A549 (cell line): ENCODE measurements around the gene ITGA5. TPM values are rescaled to one million over a fixed set of nuclear protein-coding genes. Genes with fewer than 3 reads are reported as not detected.
A peak's percentile ranks its signal among the peaks of the same experiment; 100 is the strongest.

ENCODE experiments used
- BHLHE40 ChIP-seq: IDR thresholded peaks from 2 replicates; pipeline ENCODE4 v1.6.1; 2012; ENCODE audit warnings: low read depth, low read length, inconsistent platforms
- CBX8 ChIP-seq: fragments of 200-600 bp; sonication (generic); IDR thresholded peaks from 2 replicates; pipeline ENCODE4 v1.6.1; 2016
- CEBPB ChIP-seq, 2 experiments: fragments of >200 bp in 1 of 2; sonication (Bioruptor Twin) in 1 of 2; formaldehyde crosslinking in 1 of 2; IDR thresholded peaks; 2 replicates each; pipeline ENCODE4 v1.6.1; 2012 to 2016
- CHD2 ChIP-seq: fragments of 150-350 bp; IDR thresholded peaks from 2 replicates; pipeline ENCODE4 v1.6.1; 2014; ENCODE audit warnings: low read length; ENCODE audit not compliant: partially characterized antibody
- EP300 ChIP-seq, 2 experiments: fragments of >200 bp; sonication (Bioruptor Twin); formaldehyde crosslinking; IDR thresholded peaks; 2 replicates in 1 of 2; 3 replicates in 1 of 2; pipeline ENCODE4 v1.6.1; 2016 to 2017
- ESRRA ChIP-seq: fragments of 150-350 bp; IDR thresholded peaks from 2 replicates; pipeline ENCODE4 v1.6.1; 2014; ENCODE audit warnings: mild to moderate bottlenecking, low read length, borderline replicate concordance
- FOXS1 ChIP-seq: fragments of 250-450 bp; sonication (Bioruptor Pico); IDR thresholded peaks from 2 replicates; pipeline ENCODE4 v1.5.0; 2020; ENCODE audit warnings: mild to moderate bottlenecking, moderate library complexity
- GATA3 ChIP-seq: IDR thresholded peaks from 2 replicates; pipeline ENCODE4 v1.6.1; 2012; ENCODE audit warnings: borderline replicate concordance
- HOXA7 ChIP-seq: fragments of 250-450 bp; sonication (Bioruptor Pico); IDR thresholded peaks from 2 replicates; pipeline ENCODE4 v1.5.0; 2020; ENCODE audit warnings: mild to moderate bottlenecking, moderate library complexity
- HOXB13 ChIP-seq: fragments of 250-450 bp; sonication (Bioruptor Pico); IDR thresholded peaks from 2 replicates; pipeline ENCODE4 v1.5.0; 2020; ENCODE audit warnings: low read depth, mild to moderate bottlenecking, moderate library complexity
- HOXB5 ChIP-seq: fragments of 250-450 bp; sonication (Bioruptor Pico); IDR thresholded peaks from 2 replicates; pipeline ENCODE4 v1.5.0; 2020; ENCODE audit warnings: mild to moderate bottlenecking, moderate library complexity
- KDM5A ChIP-seq: fragments of 200-600 bp; sonication (generic); IDR thresholded peaks from 2 replicates; pipeline ENCODE4 v1.6.1; 2016; ENCODE audit warnings: antibody characterized with exemption, mild to moderate bottlenecking
- MAFK ChIP-seq: fragments of 450-650 bp; IDR thresholded peaks from 2 replicates; pipeline ENCODE4 v1.6.1; 2014; ENCODE audit not compliant: partially characterized antibody
- MAZ ChIP-seq: fragments of 150-350 bp; IDR thresholded peaks from 2 replicates; pipeline ENCODE4 v1.6.1; 2014; ENCODE audit warnings: antibody characterized with exemption, low read depth, low read length, borderline replicate concordance
- MYC ChIP-seq: IDR thresholded peaks from 2 replicates; pipeline ENCODE4 v1.6.1; 2012; ENCODE audit warnings: mild to moderate bottlenecking, inconsistent platforms, low read length, improper control_type of control experiment, borderline replicate concordance
- NFE2L2 ChIP-seq: fragments of 150-350 bp; conservative IDR thresholded peaks from 2 replicates; pipeline ENCODE4 v1.6.1; 2014; ENCODE audit warnings: low read length
- NPAS2 ChIP-seq: fragments of 250-450 bp; sonication (Bioruptor Pico); IDR thresholded peaks from 2 replicates; pipeline ENCODE4 v1.8.0; 2022; ENCODE audit warnings: mild to moderate bottlenecking, moderate library complexity, borderline replicate concordance
- NR3C1 ChIP-seq: fragments of >200 bp; sonication (Bioruptor Twin); formaldehyde crosslinking; IDR thresholded peaks from 3 replicates; pipeline ENCODE4 v1.6.1; 2017
- PHF8 ChIP-seq: fragments of 200-600 bp; sonication (generic); IDR thresholded peaks from 2 replicates; pipeline ENCODE4 v1.6.1; 2016; ENCODE audit warnings: low read depth, mild to moderate bottlenecking, antibody characterized with exemption, moderate library complexity, borderline replicate concordance
- RAD21 ChIP-seq, 2 experiments: fragments of >200 bp in 1 of 2; sonication (Bioruptor Twin) in 1 of 2; formaldehyde crosslinking in 1 of 2; IDR thresholded peaks in 1 of 2; conservative IDR thresholded peaks in 1 of 2; 2 replicates in 1 of 2; 3 replicates in 1 of 2; pipeline ENCODE4 v1.6.1; 2012 to 2018; ENCODE audit warnings: inconsistent platforms in 1 of 2
- REST ChIP-seq: fragments of 200-600 bp; sonication (generic); IDR thresholded peaks from 2 replicates; pipeline ENCODE4 v1.6.1; 2016; ENCODE audit warnings: antibody characterized with exemption, mild to moderate bottlenecking, moderate library complexity
- RNF2 ChIP-seq: fragments of 200-600 bp; sonication (generic); IDR thresholded peaks from 2 replicates; pipeline ENCODE4 v1.6.1; 2016; ENCODE audit warnings: low read depth, mild to moderate bottlenecking, antibody characterized with exemption, moderate library complexity, borderline replicate concordance
- SREBF2 ChIP-seq: fragments of 450-650 bp; IDR thresholded peaks from 2 replicates; pipeline ENCODE4 v1.6.1; 2014; ENCODE audit warnings: mild to moderate bottlenecking, moderate library complexity
- ZC3H11A ChIP-seq: fragments of 450-650 bp; IDR thresholded peaks from 2 replicates; pipeline ENCODE4 v1.6.1; 2014; ENCODE audit warnings: antibody characterized with exemption, mild to moderate bottlenecking
- ZNF302 ChIP-seq: fragments of 250-450 bp; sonication (Bioruptor Pico); IDR thresholded peaks from 2 replicates; pipeline ENCODE4 v1.9.0; 2021; ENCODE audit warnings: inconsistent platforms, mild to moderate bottlenecking, moderate library complexity
- ZSCAN20 ChIP-seq: fragments of 250-450 bp; sonication (Bioruptor Pico); IDR thresholded peaks from 2 replicates; pipeline ENCODE4 v1.8.0; 2022; ENCODE audit warnings: mild to moderate bottlenecking, moderate library complexity
- polyA plus RNA-seq, 4 experiments: library from polyadenylated mRNA; depleted of rRNA in 3 of 4; stranded (reverse); fragments of >200 nt; fragmentation: RNase III in 1 of 4; extraction: RNeasy Plus Mini Kit Qiagen cat#74134 plus additional on column Dnase treatment in 1 of 4; gene quantifications; 2 replicates in 3 of 4; 3 replicates in 1 of 4; pipeline ENCODE4 v1.2.3, GENCODE V29; 2011 to 2017
- TF ChIP-seq, protein P1 (sequence below): fragments of >200 bp; sonication (Bioruptor Twin); formaldehyde crosslinking; IDR thresholded peaks from 3 replicates; pipeline ENCODE4 v1.5.1; 2016
- TF ChIP-seq, protein P2 (sequence below): fragments of 250-450 bp; sonication (Bioruptor Pico); IDR thresholded peaks from 2 replicates; pipeline ENCODE4 v1.5.0; 2020; ENCODE audit warnings: low read depth, mild to moderate bottlenecking, moderate library complexity
- TF ChIP-seq, protein P3 (sequence below): fragments of 150-350 bp; IDR thresholded peaks from 2 replicates; pipeline ENCODE4 v1.6.1; 2014; ENCODE audit warnings: low read depth, mild to moderate bottlenecking, low read length
- TF ChIP-seq, protein P4 (sequence below): fragments of >200 bp; sonication (Bioruptor Twin); formaldehyde crosslinking; IDR thresholded peaks from 2 replicates; pipeline ENCODE4 v1.6.1; 2016
- TF ChIP-seq, protein P5 (sequence below): fragments of 250-450 bp; sonication (Bioruptor Pico); IDR thresholded peaks from 2 replicates; pipeline ENCODE4 v1.5.0; 2021; ENCODE audit warnings: mild to moderate bottlenecking, moderate library complexity, borderline replicate concordance

Gene ITGA5
- polyA plus RNA-seq, 2 of the 4 experiments (the other 2 are of a cell fraction), result 27.2 to 31.7 TPM

DNA sequence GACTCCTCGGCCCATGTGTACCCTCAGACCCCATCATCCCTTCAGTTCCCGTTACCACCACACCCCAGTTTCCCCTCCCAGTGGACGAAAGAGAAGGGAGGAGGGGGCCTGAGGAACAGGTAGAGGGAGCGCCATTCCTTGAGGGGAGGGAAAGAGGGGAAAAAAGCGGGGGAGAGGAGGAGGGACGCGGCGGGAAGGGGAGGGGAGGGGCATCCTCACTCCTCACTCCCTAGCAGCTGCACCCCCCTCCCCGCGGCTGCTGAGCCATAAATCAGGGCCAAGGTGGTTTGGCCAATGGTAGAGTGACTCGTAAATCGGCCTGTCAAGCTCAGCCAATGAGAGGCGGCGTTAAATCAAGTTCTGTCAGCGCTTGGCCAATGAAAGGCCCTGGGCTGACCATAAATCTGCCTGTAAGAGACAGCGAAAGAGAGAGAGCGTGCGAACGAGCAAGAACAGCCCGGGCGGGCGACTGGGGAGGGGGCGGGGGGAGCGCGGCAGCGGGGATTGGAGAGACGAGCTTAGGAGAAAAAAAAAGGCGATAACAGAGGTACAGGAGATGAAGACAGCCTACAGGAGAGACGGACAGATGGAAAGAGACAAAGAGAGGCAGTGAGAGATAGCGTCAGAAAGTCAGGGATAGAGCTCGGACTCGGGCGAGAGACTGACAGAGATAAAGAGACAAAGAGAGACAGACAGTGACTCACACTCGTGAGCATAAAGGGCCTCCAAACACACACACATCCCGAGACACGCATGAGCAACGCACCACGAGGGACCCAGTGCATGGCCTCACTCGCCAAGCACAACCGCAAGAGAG is 59.9 kb downstream of the ITGA5 start (continued):
- TF ChIP-seq HOXA7 (CRISPR knock-in tag) (no peak), SREBF2 (no peak), HOXB13 (CRISPR knock-in tag) (peak; percentile 57; the same call in 1 of the 2 replicates), ESRRA (no peak), BHLHE40 (peak; percentile 11; the same call in 1 of the 2 replicates), MAZ (peak; percentile 99), NFE2L2 (no peak), REST (no peak), RAD21 (conservative IDR thresholded peaks at IDR 0.05 in 1 of 2, IDR thresholded peaks at IDR 0.05 in 1 of 2) (no peak), CEBPB (IDR thresholded peaks at IDR 0.05) (peak in 1 of 2 experiments; percentile 51; a peak in 1 of 4 replicates), MYC (peak; percentile 77; the same call in 1 of the 2 replicates), CBX8 (no peak), NR3C1 (no peak), CHD2 (peak; percentile 71), NPAS2 (CRISPR knock-in tag) (no peak), PHF8 (no peak), MAFK (no peak), GATA3 (peak; percentile 70), ZSCAN20 (CRISPR knock-in tag) (no peak), KDM5A (no peak), HOXB5 (CRISPR knock-in tag) (peak; percentile 98), ZC3H11A (no peak), FOXS1 (CRISPR knock-in tag) (no peak), ZNF302 (no peak), EP300 (IDR thresholded peaks at IDR 0.05) (no peak), RNF2 (no peak; the same call in 1 of the 2 replicates)
- TF ChIP-seq, protein P1, sequence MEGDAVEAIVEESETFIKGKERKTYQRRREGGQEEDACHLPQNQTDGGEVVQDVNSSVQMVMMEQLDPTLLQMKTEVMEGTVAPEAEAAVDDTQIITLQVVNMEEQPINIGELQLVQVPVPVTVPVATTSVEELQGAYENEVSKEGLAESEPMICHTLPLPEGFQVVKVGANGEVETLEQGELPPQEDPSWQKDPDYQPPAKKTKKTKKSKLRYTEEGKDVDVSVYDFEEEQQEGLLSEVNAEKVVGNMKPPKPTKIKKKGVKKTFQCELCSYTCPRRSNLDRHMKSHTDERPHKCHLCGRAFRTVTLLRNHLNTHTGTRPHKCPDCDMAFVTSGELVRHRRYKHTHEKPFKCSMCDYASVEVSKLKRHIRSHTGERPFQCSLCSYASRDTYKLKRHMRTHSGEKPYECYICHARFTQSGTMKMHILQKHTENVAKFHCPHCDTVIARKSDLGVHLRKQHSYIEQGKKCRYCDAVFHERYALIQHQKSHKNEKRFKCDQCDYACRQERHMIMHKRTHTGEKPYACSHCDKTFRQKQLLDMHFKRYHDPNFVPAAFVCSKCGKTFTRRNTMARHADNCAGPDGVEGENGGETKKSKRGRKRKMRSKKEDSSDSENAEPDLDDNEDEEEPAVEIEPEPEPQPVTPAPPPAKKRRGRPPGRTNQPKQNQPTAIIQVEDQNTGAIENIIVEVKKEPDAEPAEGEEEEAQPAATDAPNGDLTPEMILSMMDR, result no peak
- TF ChIP-seq, protein P2, sequence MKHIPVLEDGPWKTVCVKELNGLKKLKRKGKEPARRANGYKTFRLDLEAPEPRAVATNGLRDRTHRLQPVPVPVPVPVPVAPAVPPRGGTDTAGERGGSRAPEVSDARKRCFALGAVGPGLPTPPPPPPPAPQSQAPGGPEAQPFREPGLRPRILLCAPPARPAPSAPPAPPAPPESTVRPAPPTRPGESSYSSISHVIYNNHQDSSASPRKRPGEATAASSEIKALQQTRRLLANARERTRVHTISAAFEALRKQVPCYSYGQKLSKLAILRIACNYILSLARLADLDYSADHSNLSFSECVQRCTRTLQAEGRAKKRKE (CRISPR knock-in tag), result no peak
- TF ChIP-seq, protein P3, sequence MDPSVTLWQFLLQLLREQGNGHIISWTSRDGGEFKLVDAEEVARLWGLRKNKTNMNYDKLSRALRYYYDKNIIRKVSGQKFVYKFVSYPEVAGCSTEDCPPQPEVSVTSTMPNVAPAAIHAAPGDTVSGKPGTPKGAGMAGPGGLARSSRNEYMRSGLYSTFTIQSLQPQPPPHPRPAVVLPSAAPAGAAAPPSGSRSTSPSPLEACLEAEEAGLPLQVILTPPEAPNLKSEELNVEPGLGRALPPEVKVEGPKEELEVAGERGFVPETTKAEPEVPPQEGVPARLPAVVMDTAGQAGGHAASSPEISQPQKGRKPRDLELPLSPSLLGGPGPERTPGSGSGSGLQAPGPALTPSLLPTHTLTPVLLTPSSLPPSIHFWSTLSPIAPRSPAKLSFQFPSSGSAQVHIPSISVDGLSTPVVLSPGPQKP, result no peak
- TF ChIP-seq, protein P4, sequence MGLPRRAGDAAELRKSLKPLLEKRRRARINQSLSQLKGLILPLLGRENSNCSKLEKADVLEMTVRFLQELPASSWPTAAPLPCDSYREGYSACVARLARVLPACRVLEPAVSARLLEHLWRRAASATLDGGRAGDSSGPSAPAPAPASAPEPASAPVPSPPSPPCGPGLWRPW, result no peak
- TF ChIP-seq, protein P5, sequence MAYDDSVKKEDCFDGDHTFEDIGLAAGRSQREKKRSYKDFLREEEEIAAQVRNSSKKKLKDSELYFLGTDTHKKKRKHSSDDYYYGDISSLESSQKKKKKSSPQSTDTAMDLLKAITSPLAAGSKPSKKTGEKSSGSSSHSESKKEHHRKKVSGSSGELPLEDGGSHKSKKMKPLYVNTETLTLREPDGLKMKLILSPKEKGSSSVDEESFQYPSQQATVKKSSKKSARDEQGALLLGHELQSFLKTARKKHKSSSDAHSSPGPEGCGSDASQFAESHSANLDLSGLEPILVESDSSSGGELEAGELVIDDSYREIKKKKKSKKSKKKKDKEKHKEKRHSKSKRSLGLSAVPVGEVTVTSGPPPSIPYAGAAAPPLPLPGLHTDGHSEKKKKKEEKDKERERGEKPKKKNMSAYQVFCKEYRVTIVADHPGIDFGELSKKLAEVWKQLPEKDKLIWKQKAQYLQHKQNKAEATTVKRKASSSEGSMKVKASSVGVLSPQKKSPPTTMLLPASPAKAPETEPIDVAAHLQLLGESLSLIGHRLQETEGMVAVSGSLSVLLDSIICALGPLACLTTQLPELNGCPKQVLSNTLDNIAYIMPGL (CRISPR knock-in tag), result no peak
